GM19372 (cell line): Measurements from ENCODE around the gene TUBA1C.
"Not testable (repeated sequence)": the region's sequence is repeated elsewhere in the genome, so short reads cannot be mapped to it uniquely, and the experiment has no call there.

Experiments used
- ATAC-seq: cut with Tn5 transposase; IDR thresholded peaks from one replicate; pipeline ENCODE4 v1.9.1; 2021; ENCODE audit warnings: mild to moderate bottlenecking, low read depth, moderate library complexity; ENCODE audit not compliant: unreplicated experiment

The TUBA1C gene

DNA sequence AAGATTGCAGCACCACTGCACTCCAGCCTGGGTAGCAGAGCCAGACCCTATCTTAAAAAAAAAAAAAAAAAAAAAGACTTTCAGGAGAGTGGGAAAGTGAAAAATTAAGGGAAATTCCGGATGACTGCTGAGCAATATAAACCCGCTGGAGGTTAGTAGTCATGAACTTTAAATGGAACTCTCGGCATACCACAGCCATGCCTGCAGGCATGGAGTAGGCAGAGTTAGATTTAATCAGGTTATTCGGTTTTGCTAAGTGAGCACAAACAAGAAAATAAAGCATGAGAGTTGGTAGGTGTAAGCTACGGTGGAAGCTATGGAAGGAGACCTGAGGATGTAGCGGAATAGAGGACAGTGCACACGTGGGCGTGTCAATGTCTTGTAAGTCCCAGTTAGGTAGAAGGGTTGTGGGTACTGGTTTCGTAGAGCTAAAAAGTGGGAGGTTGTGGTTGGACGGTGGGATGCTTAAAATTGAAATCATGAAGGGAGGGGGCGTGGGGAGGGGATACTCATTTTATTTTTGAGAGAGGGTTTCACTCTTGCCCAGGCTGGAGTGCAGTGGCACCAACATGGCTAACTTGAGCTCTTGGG lies 11.8 kb upstream of the TUBA1C start:
- ATAC-seq, result no peak

DNA sequence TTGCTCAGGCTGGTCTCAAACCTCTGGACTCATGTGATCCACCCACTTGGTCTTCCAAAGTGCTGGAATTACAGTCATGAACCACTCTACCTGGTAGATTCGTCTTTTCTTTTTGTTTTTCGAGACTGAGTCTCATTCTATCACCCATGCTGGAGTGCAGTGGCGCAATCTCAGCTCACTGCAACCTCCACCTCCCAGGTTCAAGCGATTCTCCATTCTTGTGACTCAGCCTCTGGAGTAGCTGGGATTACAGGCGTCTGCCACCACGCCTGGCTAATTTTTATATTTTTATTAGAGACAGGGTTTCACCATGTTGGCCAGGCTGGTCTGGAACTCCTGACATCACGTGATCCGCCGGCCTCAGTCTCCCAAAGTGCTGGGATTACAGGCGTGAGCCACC lies 9.4 kb upstream of the TUBA1C start:
- not testable (repeated sequence) for ATAC-seq

DNA sequence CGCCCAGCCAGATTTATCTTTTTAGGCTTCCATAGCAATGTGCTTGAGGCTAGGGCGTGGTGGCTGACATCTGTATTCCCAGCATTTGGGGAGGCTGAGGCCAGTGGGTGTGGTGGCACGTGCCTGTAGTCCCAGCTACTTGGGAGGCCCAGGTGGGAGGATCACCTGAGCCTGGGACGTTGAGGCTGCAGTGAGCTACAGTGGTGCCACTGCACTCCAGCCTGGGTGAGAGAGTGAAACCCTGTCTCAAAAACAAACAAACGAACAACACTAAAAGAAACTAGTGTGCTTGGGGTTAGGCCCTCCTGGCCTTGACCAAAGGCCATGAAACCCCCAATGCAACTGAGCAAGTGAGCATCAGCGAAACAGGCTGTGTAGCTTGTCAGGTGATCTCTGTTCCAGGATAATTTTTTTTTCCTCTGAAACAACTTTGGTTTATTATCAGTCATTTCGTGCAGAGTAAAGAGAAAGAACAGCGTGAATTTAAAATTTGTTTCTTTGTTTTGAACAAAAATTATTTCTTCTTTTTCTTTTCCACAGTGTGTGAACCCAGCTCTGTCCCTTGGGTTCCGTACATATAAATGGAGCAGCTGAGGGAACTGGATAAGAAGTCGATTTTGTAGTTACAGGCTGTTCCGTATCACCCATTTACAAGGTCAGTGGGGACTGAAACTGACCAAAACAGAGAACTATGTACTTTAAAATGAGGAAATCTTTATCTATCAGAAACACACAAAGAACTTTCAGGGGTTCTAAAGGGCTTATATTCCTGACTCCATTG lies 8.8 kb upstream of the TUBA1C start:
- ATAC-seq, result no peak

DNA sequence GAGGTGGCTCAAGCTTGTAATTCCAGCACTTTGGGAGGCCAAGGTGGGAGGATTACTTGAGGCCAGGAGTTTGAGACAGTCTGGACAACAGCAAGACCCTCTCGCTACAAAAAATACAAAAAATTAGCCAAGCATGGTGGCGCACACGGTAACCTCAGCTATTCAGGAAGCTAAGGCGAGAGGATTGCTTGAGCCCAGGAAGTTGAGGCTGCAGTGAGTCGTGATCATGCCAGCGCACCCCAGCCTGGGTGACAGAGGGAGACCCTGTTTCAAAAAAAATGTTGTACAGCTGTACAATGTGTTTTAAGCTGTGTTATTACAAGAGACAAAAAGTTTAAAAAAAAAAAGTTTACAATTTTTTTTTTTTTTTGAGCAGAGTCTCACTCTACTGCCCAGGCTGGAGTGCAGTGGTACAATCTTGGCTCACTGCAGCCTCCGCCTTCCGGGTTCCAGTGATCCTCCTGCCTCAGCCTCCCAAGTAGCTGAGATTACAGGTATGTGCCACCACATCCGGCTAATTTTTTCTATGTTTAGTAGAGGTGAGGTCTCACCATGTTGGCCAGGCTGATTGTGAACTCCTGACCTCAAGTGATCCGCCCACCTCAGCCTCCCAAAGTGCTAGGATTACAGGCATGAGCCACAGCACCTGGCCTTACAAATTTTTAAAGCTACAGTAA lies 7.2 kb upstream of the TUBA1C start:
- ATAC-seq, result not testable (repeated sequence)

DNA sequence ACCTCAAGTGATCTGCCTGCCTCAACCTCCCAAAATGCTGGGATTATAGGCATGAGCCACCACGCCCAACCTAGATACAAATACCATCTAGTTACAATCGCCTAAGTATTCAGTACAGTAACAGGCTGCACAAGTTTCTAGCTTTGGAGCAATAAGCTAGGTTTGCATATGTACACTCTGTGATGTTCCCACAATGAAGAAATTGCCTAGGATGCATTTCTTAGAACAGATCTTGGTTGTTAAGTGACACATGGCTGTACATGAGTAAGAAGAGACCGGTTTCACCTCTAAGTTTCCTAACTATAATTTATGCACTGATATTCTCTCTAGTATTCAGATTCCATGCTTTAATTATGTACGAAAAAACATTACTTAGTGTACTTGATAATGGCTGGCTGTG lies 5.4 kb upstream of the TUBA1C start:
- no peak for ATAC-seq

DNA sequence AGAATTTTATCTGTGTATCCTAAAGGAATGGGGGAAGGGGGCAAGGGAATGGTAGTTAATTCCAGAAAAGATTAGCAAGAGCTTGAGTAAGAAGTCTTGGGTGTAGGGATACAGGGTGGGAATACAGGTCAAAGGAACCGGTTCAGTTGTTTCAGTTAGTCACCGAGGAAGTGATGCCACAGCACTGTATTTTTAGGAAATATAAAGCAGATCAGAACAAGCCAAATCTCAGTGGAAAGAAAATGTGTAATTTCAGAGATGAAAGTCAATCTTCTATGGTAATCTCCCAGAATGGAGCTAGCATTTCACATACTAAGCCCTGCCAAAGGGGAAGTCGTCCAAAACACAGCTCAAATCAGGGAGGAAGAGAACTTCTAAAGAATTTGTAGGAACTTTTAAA lies 4.7 kb upstream of the TUBA1C start:
- ATAC-seq, result no peak

DNA sequence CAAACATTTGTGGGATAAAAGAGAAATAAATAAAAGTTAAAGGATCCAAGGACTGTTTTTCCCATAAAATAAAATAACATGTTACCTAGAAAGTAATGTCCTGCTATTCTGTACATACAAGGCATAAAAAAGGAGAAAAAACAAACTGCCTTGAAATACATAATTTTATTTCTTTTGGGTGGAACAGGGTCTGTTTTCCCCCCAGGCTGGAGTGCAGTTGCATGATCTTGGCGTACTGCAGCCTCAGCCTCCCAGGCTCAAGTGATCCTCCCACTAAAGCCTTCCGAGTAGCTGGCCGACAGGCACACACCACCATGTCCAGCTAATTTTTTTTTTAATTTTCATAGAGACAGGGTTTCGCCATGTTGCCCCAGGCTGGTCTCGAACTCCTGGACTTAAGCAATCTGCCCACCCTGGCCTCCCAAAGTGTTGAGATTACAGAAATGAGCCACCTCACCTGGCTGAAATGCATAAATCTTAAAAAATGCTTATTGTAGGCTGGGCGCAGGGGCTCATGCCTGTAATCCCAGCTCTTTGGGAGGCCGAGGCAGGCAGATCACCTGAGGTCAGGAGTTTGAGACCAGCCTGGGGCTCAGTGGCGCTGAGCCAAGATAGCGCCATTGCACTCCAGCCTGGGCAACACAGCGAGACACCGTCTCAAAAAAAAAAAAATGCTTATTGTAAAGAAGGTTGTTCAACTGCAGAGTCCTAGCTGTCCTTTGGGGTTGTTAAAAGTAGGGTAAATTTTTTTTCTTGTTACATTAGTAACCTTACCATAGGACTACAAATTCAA lies 4.1 kb upstream of the TUBA1C start:
- no peak for ATAC-seq

DNA sequence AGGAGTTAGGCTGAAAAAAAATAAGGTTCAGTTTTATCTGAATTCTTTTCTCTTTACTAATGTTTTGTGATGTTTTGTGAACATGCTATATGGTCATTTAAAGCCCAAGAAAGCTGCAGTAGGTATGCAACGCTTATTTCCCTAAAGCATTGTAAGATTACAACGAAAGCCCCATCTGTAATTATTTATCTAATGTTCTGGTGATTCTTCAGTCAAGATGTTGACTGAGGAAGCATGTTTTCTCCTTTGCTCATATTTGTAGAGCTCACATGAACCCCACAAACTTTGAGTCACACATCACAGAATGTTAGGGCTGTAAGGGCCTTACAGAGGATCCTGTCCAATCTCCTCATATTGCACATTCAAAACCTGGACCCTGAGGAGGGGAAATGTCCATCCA lies 3.2 kb upstream of the TUBA1C start:
- no peak for ATAC-seq

DNA sequence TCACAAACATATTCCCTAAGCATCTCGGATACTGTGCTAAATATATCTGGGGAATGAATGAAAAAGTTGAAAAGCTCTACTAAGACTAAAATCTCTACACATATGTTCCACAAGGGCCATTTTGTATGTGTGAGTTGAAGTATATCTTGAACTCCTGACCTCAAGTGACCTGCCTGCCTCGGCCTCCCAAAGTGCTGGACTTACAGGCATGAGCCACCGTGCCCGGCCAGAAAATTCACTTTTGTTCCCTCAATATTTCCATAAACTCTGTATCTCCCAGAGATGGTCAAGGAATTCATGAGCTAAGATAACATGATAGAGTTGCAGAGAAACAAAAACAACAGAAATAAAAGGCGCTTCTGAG lies 1.5 kb upstream of the TUBA1C start:
- no peak for ATAC-seq

DNA sequence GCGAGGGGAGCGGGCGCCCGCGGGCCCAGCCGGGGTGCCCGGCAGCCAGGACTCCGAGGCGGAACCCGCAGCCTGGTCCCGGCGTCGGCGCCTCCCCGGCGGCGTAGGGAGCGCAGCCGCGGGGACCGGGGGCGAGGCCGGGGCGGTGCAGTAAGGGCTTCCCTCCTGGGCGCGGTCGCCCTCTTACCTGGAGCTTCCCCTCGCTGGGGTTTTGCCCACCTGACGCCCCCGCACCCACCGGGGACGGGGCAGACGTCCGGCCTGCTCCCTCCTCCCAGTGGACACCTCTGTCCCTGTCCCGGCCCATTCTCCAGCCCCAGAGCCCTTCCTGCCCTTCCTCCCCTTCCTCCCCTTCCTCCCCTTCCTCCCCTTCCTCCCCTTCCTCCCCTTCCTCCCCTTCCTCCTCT lies 413 bp upstream of the TUBA1C start:
- peak; percentile 25 for ATAC-seq

DNA sequence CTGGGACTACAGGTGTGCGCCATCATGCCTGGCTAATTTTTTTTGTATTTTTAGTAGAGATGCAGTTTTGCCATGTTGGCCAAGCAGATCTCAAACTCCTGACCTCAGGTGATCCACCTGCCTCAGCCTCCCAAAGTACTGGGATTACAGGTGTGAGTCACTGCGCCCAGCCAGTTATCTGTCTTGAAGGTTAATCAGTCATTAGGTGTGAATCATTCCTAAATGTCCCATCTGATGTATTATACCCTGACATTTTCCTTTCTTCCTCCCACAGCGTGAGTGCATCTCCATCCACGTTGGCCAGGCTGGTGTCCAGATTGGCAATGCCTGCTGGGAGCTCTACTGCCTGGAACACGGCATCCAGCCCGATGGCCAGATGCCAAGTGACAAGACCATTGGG lies 4.3 kb downstream of the TUBA1C start:
- not testable (repeated sequence) for ATAC-seq

DNA sequence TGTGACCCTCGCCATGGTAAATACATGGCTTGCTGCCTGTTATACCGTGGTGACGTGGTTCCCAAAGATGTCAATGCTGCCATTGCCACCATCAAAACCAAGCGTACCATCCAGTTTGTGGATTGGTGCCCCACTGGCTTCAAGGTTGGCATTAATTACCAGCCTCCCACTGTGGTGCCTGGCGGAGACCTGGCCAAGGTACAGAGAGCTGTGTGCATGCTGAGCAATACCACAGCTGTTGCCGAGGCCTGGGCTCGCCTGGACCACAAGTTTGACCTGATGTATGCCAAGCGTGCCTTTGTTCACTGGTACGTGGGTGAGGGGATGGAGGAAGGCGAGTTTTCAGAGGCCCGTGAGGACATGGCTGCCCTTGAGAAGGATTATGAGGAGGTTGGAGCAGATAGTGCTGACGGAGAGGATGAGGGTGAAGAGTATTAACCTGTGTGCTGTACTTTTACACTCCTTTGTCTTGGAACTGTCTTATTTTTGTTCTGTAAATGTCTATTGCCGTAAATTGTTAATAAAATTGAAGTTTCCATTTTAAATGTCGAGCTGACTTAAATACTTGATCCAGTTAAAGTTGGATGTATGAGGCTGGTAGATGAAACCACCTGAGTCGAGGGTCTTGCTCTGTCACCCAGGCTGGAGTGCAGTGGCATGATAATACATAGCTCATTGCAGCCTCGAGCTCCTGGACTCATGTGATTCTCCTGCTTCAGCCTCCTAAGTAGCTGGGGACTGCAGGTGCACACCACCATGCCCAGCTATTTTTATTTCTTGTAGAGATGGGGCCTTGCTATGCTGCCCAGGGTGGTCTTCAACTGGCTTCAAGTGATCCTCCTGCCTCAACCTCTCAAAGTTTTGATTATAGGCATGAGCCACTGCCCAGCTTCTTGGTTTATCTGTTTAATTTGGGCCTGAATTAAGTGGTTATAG lies 8.2 kb downstream of the TUBA1C start:
- no peak for ATAC-seq

DNA sequence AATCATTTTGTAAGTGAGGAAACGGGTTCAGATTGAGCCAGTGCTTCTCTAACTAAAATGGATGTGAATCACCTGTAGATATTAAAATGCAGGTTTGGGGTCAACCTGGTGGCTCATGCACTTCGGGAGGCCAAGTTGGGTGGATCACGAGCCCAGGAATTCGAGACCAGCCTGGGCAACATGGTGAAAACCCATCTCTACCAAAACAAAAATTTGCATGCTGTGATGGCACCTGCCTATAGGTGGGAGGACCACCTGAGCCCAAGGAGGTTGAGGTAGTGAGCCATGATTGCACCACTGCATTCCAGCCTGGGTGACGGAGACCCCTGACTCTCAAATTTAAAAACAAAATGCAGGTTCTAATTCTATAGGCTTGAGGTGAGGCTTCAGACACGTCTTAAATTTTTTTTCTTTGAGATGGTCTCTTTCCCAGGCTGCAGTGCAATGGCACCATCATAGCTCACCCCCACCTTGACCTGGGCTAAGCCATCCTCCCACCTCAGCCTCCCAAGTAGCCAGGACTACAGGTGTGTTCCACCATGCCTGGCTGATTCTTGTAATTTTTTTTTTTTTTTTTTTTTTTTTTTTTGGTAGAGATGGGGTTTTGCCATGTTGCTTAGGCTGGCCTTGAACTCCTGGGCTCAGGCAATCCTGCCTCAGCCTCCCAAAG lies 9.0 kb downstream of the TUBA1C start:
- no peak for ATAC-seq

DNA sequence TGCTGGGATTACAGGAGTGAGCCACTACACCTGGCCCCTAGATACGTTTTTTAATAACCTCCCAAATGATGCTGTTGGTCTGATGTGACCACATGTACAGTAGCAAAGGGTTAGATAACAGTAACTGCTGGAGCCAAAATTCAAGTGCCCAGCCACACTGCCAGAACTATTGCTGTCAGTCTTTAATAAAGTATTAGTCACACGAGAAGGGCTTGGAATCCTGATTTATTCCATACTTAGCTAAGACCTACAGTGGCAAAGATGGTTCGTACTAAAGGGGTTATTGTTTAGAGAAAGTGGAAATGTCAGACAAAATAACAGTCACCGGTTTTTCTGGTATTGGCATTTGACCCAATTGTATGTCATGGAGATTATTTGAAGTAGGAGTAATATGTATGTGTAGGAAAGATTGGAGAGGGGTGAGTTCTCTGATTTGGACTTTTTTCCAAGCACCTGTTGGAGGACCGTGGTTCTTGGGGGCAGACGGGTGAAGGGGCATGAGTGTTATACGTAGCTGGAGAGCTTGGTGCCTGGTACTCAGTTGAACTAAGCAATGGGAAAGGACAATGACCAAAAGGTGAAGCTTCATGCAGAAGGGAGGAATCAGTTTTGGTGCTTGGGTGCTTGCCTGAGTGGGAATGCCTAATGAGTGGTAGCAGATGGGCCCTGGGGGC lies 9.7 kb downstream of the TUBA1C start:
- no peak for ATAC-seq

DNA sequence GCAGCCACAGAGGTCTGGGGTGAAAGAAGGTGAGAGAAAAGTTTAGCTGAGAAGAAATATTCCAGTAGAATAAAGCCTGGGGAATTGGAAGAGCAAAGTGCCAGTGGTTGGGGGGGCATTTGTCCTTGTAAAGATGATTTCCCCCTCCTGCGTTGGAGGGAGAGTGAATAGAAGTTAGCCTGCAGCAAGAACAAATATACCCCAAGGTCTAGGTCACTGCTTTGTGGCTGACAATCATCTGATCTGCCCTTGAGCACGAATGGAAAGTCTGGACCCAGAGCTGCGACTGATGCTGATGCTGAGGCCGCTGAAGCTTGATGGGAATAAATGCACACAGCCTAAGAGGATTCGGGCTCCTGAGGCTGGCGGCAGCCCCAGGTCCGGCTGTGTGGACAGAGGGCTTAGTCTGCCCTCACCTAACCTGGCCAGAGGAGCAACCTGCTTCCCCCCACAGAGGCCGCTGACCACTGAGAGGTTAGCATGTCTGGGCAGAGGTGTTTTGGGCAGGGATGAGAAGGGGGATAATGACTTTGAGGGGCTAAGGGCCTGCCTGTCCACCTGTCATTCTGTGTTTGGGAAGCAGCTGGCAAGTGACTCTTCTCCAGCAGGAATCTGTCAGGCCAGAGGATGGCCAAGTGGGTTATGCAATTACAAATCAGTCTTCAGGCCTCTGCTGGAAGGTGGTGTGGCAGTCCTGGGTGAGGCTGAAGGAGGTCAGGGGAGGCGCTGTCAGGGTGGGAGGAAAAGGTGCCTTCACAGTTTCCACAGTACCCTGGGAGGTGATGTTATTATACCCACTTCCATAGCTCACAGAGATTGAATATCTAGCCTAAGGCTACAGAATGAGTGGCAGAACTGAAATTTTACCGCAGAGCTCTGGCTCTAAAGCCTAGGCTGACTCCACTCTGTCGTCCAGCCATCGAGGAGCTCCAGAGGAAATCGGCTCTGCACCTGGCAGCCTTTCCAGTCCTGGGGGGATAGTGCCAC lies 11.7 kb downstream of the TUBA1C start:
- no peak for ATAC-seq

DNA sequence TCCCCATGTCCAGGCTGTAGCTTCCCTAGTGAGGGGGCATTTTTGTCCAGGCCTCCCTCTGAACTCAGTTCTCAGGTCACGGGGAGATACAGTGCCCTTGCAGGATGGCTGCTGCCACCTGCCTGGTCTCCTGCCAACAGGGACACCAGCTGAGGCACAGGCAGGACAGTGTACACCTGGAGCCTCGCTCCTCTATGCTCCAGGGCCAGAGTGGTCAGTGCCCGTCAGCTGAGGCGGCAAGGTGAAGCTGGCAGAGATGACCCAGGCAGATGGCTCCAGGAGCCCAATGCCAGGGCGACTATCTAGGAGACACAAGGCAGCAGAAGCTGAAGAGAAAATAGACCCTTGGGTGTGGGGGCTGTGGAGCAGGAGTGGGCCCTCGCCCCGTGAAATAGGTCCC lies 12.6 kb downstream of the TUBA1C start:
- no peak for ATAC-seq

DNA sequence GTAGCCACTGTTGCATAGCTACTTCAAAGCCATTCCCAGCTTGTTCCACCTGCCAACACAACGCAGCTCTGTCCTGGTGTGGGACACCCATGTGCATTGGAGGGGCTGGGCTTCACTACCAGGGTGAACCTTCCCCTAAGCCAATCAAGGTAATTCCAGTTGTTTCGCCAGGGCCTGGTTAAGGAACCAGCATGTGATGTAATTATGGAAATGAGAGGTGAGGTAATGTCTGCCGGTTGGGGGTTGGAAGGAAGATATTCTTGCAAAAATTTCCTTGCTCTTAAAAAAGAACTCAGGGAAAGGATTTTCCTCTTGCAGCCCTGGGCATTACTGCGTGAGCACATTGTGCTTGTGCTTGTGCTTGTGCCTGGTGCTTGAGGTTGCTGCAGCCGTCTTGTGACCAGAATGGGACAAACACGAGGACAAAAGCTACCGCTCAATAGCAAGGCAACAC lies 14.9 kb downstream of the TUBA1C start:
- no peak for ATAC-seq

DNA sequence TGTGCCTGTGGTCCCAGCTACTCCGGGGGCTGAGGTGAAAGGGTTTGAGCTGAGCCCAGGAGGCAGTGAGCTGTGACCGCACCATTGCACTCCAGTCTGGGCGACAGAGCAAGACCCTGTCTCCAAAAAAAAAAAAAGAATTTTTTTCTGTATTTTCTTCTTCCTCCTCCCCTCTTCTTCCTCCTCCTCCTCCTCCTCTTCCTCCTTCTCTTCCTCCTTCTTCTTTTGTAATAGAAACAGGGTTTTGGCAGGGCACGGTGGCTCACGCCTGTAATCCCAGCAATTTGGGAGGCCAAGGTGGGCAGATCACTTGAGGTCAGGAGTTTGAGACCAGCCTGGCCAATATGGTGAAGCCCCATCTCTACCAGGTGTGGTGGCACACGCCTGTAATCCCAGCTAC lies 15.7 kb downstream of the TUBA1C start:
- not testable (repeated sequence) for ATAC-seq
